Endothelial cell of umbilical vein (primary cell): ENCODE data around the gene JMJD6.

Experiments used
- CTCF ChIP-seq, 2 donors: IDR thresholded peaks; 1 replicate in 1 of 2; 2 replicates in 1 of 2; pipeline ENCODE4 v1.5.1; 2011; ENCODE audit warnings: low read length in 2 of 2, mild to moderate bottlenecking in 2 of 2, moderate library complexity in 2 of 2, control low read depth in 1 of 2, inconsistent platforms in 1 of 2, low read depth in 1 of 2; ENCODE audit not compliant: insufficient read depth in 1 of 2; ENCODE audit errors: extremely low read depth in 1 of 2
- EZH2 ChIP-seq: IDR thresholded peaks from 2 replicates; pipeline ENCODE4 v1.6.1; 2012; ENCODE audit warnings: borderline replicate concordance, low read depth, mild to moderate bottlenecking, moderate library complexity, low read length, inconsistent platforms; ENCODE audit not compliant: severe bottlenecking
- POLR2A ChIP-seq: IDR thresholded peaks from 2 replicates; pipeline ENCODE4 v1.6.1; 2012; ENCODE audit warnings: low read depth, mild to moderate bottlenecking, control low read depth, low read length
- POLR2AphosphoS5 ChIP-seq: IDR thresholded peaks from 2 replicates; pipeline ENCODE4 v1.6.1; 2012; ENCODE audit warnings: low read depth, mild to moderate bottlenecking, control low read depth, low read length, moderate library complexity; ENCODE audit not compliant: insufficient read depth

GRCh38 chr17:76716839-76717215 lies 9.6 kb downstream of the JMJD6 start:
- TF ChIP-seq CTCF (IDR thresholded peaks at IDR 0.05; ENCODE audit: extremely low read depth in 1 of 2, insufficient read depth in 1 of 2, low read depth in 1 of 2, low read length in 2 of 2) (no peak), POLR2AphosphoS5 (no peak), POLR2A (no peak), EZH2 (no peak)
